Naive B cell (primary cell): Measurements from ENCODE around the gene ABCA9. TPM values are rescaled to one million over a fixed set of nuclear protein-coding genes. Genes with fewer than 3 reads are reported as not detected.

Source experiments
- ATAC-seq, 2 donors: fragments of 150-1000 bp; cut with Tn5 transposase; 2 replicates each; pipeline ENCODE4 v1.10.0; 2021; ENCODE audit warnings: low read depth in 2 of 2, mild to moderate bottlenecking in 2 of 2, moderate library complexity in 2 of 2
- DNase-seq: peaks from one replicate; pipeline ENCODE4 v3.0.0; 2022
- H3K27ac Mint-ChIP-seq, 6 donors: one replicate each; pipeline ENCODE4 v1.8.0; 2020 to 2022; ENCODE audit warnings: mild to moderate bottlenecking in 6 of 6, mixed read lengths in 6 of 6, moderate library complexity in 5 of 6, inconsistent platforms in 2 of 6
- H3K27me3 Mint-ChIP-seq, 3 donors: one replicate each; pipeline ENCODE4 v1.8.0; 2021 to 2022; ENCODE audit warnings: mixed read lengths in 3 of 3, mild to moderate bottlenecking in 1 of 3
- H3K36me3 Mint-ChIP-seq, 2 donors: one replicate each; pipeline ENCODE4 v1.8.0; 2020 to 2022; ENCODE audit warnings: mixed read lengths in 2 of 2, inconsistent platforms in 1 of 2, mild to moderate bottlenecking in 1 of 2
- H3K4me1 Mint-ChIP-seq, 3 donors: one replicate each; pipeline ENCODE4 v1.8.0; 2020 to 2022; ENCODE audit warnings: mixed read lengths in 3 of 3, inconsistent platforms in 1 of 3, mild to moderate bottlenecking in 1 of 3, moderate library complexity in 1 of 3
- H3K4me3 Mint-ChIP-seq, 8 donors: one replicate each; pipeline ENCODE4 v1.8.0; 2020 to 2022; ENCODE audit warnings: mild to moderate bottlenecking in 8 of 8, mixed read lengths in 8 of 8, moderate library complexity in 8 of 8, inconsistent platforms in 2 of 8
- H3K9me3 Mint-ChIP-seq, 7 donors: one replicate each; pipeline ENCODE4 v1.8.0; 2020 to 2022; ENCODE audit warnings: mixed read lengths in 7 of 7, mild to moderate bottlenecking in 5 of 7, inconsistent platforms in 2 of 7, moderate library complexity in 1 of 7
- polyA plus RNA-seq, 6 donors: library from polyadenylated mRNA; unstranded; fragments of 300-500 nt; fragmentation: Illumina TruSeq; gene quantifications; one replicate each; pipeline ENCODE4 v1.2.3, GENCODE V29; 2021; ENCODE audit warnings: low read depth in 6 of 6

The ABCA9 gene, protein sequence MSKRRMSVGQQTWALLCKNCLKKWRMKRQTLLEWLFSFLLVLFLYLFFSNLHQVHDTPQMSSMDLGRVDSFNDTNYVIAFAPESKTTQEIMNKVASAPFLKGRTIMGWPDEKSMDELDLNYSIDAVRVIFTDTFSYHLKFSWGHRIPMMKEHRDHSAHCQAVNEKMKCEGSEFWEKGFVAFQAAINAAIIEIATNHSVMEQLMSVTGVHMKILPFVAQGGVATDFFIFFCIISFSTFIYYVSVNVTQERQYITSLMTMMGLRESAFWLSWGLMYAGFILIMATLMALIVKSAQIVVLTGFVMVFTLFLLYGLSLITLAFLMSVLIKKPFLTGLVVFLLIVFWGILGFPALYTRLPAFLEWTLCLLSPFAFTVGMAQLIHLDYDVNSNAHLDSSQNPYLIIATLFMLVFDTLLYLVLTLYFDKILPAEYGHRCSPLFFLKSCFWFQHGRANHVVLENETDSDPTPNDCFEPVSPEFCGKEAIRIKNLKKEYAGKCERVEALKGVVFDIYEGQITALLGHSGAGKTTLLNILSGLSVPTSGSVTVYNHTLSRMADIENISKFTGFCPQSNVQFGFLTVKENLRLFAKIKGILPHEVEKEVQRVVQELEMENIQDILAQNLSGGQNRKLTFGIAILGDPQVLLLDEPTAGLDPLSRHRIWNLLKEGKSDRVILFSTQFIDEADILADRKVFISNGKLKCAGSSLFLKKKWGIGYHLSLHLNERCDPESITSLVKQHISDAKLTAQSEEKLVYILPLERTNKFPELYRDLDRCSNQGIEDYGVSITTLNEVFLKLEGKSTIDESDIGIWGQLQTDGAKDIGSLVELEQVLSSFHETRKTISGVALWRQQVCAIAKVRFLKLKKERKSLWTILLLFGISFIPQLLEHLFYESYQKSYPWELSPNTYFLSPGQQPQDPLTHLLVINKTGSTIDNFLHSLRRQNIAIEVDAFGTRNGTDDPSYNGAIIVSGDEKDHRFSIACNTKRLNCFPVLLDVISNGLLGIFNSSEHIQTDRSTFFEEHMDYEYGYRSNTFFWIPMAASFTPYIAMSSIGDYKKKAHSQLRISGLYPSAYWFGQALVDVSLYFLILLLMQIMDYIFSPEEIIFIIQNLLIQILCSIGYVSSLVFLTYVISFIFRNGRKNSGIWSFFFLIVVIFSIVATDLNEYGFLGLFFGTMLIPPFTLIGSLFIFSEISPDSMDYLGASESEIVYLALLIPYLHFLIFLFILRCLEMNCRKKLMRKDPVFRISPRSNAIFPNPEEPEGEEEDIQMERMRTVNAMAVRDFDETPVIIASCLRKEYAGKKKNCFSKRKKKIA (N-terminal part only)
- not detected for polyA plus RNA-seq

- no peak for ATAC-seq
- no peak for DNase-seq
- H3K27ac Mint-ChIP-seq, result peak within 1 kb of the TSS in 2 of 6 donors; percentile 4 to 68
- peaks cover 0 to 5% of the 10 kb centered on the region in 2 donors for H3K36me3 Mint-ChIP-seq
- H3K4me3 Mint-ChIP-seq, result no peak within 1 kb of the TSS
- H3K4me1 Mint-ChIP-seq, result peaks cover 0 to 4% (median under 1%) of the 10 kb centered on the region in 3 donors
- H3K27me3 Mint-ChIP-seq, result no peaks in the 10 kb centered on the region
- peaks cover 7 to 18% (median 9%) of the 10 kb centered on the region in 7 donors for H3K9me3 Mint-ChIP-seq
These were observed at the start of gene ABCA9 for GRCh38 chr17:69060822-69061221. Gene ABCA9 (minus strand): TSS chr17:69060927. CDS start chr17:69051126, 9,801 bp downstream.

- H3K27ac Mint-ChIP-seq, result no peak overlapping the region
- ATAC-seq (no peak), DNase-seq (no peak)
- H3K36me3 Mint-ChIP-seq, result no peaks in the 10 kb centered on the region
- H3K27me3 Mint-ChIP-seq, result no peaks in the 10 kb centered on the region
- H3K4me1 Mint-ChIP-seq, result no peaks in the 10 kb centered on the region
- no peaks in the 10 kb centered on the region for H3K9me3 Mint-ChIP-seq
- H3K4me3 Mint-ChIP-seq, result no peak overlapping the region
These were observed 45.4 kb upstream of the ABCA9 start for GRCh38 chr17:69105907-69106730.

GRCh38 chr17:69103557-69104233, 43.0 kb upstream of the ABCA9 start:
- peak overlapping the region in 1 of 8 donors; percentile 63 for H3K4me3 Mint-ChIP-seq
- no peaks in the 10 kb centered on the region for H3K36me3 Mint-ChIP-seq

GRCh38 chr17:69098625-69099024, 37.9 kb upstream of the ABCA9 start:
- no peak for ATAC-seq
- no peak overlapping the region for H3K27ac Mint-ChIP-seq
- no peaks in the 10 kb centered on the region for H3K27me3 Mint-ChIP-seq
- no peak for DNase-seq
- no peaks in the 10 kb centered on the region for H3K36me3 Mint-ChIP-seq
- H3K9me3 Mint-ChIP-seq, result no peaks in the 10 kb centered on the region
- no peak overlapping the region for H3K4me3 Mint-ChIP-seq
- peaks cover under 1 to 10% (median 2%) of the 10 kb centered on the region in 3 donors for H3K4me1 Mint-ChIP-seq

More at GRCh38 chr17:69103557-69104233, 43.0 kb upstream of the ABCA9 start:
- no peaks in the 10 kb centered on the region for H3K9me3 Mint-ChIP-seq
- no peaks in the 10 kb centered on the region for H3K27me3 Mint-ChIP-seq
- DNase-seq (no peak), ATAC-seq (no peak)
- H3K4me1 Mint-ChIP-seq, result no peaks in the 10 kb centered on the region
- H3K27ac Mint-ChIP-seq, result peak overlapping the region in 1 of 6 donors; percentile 62

- no peaks in the 10 kb centered on the region for H3K27me3 Mint-ChIP-seq
- no peak for DNase-seq
- no peaks in the 10 kb centered on the region for H3K36me3 Mint-ChIP-seq
- H3K4me3 Mint-ChIP-seq, result no peak overlapping the region
- H3K27ac Mint-ChIP-seq, result no peak overlapping the region
- H3K9me3 Mint-ChIP-seq, result no peaks in the 10 kb centered on the region
- ATAC-seq, result no peak
- H3K4me1 Mint-ChIP-seq, result peaks cover 7 to 21% (median 9%) of the 10 kb centered on the region in 3 donors
These were observed 35.8 kb upstream of the ABCA9 start for GRCh38 chr17:69096541-69096940.

- DNase-seq, result no peak
- Mint-ChIP-seq H3K9me3 (no peaks in the 10 kb centered on the region), H3K27ac (no peak overlapping the region), H3K27me3 (no peaks in the 10 kb centered on the region), H3K4me1 (peaks cover 7 to 21% (median 9%) of the 10 kb centered on the region in 3 donors), H3K36me3 (no peaks in the 10 kb centered on the region), H3K4me3 (no peak overlapping the region)
- no peak for ATAC-seq
These were observed 33.3 kb upstream of the ABCA9 start for GRCh38 chr17:69093995-69094394.

- H3K27ac Mint-ChIP-seq, result peak overlapping the region in 4 of 6 donors; percentile 14 to 92 (median 52)
- peak; percentile 32 to 52 for ATAC-seq
- H3K4me3 Mint-ChIP-seq, result peak overlapping the region; percentile 16 to 90 (median 80)
- DNase-seq, result peak; percentile 19
- H3K27me3 Mint-ChIP-seq, result no peaks in the 10 kb centered on the region
- peaks cover 7 to 18% (median 9%) of the 10 kb centered on the region in 3 donors for H3K4me1 Mint-ChIP-seq
- H3K9me3 Mint-ChIP-seq, result peaks cover 0 to 3% (median 0%) of the 10 kb centered on the region in 7 donors
- no peaks in the 10 kb centered on the region for H3K36me3 Mint-ChIP-seq
These were observed 32.6 kb upstream of the ABCA9 start for GRCh38 chr17:69093279-69093789.

DNA sequence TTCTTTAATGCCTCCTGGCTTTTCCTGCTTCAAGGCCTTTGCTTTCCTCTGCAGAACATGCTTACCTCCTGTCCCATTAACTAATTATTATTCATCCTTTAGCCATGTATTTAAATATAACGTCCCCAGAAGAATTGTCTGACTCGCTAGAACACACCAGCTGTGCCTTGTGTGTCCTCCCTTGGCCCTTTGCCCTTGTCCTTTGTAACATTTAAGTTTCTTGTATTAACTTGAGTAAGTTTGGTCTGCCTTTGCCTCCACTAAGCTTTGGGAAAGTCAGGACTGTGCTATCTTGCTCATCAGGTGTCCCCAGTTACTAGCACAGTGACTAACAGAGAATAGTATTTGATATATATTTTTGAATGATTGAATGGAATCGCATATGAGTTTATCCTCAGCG, 29.6 kb upstream of the ABCA9 start:
- Mint-ChIP-seq H3K9me3 (peaks cover 0 to 3% (median 0%) of the 10 kb centered on the region in 7 donors), H3K36me3 (no peaks in the 10 kb centered on the region), H3K4me3 (no peak overlapping the region), H3K27ac (peak overlapping the region in 1 of 6 donors; percentile 45), H3K27me3 (no peaks in the 10 kb centered on the region), H3K4me1 (peaks cover 7 to 12% (median 9%) of the 10 kb centered on the region in 3 donors)
- DNase-seq (no peak), ATAC-seq (no peak)

DNA sequence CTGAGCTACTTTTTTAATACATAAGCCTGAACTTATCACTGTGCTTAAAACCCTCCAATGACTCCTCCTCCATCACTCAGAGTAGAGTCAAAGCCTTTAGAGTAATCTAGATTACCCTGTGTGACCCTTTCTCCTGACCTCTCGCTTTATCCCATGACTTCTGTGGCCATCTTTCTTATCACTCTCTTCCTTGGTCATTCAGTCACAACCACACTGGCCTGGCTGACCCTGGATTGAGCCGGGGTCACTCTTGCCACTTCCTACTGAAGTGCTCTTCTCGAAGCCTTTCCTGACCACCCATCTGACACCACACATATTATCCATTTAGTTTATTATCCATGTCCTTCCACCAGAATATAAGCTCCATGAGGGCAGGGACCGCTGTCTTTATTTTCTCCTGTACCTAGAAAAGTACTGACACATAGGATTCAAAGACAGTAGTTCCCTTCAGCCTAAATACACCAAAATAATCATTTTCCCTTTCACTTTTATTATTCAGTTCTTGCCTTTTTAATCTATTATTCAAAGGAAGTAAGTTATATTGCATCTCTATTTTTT, 28.0 kb upstream of the ABCA9 start:
- Mint-ChIP-seq H3K36me3 (no peaks in the 10 kb centered on the region), H3K4me1 (peaks cover 7 to 12% (median 8%) of the 10 kb centered on the region in 3 donors), H3K27me3 (no peaks in the 10 kb centered on the region), H3K27ac (no peak overlapping the region), H3K9me3 (peaks cover 0 to 3% (median 0%) of the 10 kb centered on the region in 7 donors), H3K4me3 (no peak overlapping the region)
- ATAC-seq (no peak), DNase-seq (no peak)

DNA sequence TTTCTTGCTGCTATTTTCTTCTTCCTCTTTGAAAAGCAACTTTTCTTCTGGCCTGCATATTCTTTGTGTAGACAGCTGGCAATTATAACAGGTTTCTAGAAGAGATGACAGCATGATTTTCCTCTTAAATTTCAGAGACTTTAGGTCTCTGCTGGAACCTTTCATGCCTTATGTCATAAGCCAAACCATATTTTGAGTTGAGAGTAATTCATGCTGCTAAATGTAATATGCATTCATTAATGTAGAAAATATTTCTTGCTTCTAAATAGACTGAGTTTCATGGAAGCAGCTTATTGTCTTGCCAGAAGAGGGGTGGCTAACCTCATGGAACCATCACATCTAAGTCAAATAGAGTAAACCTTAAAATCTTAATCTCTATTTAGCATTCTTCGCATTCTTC, 25.9 kb upstream of the ABCA9 start:
- H3K4me1 Mint-ChIP-seq, result no peaks in the 10 kb centered on the region
- ATAC-seq, result no peak
- H3K4me3 Mint-ChIP-seq, result no peak overlapping the region
- no peaks in the 10 kb centered on the region for H3K27me3 Mint-ChIP-seq
- peaks cover 0 to 8% of the 10 kb centered on the region in 2 donors for H3K36me3 Mint-ChIP-seq
- H3K9me3 Mint-ChIP-seq, result peaks cover 0 to 16% (median 5%) of the 10 kb centered on the region in 7 donors
- H3K27ac Mint-ChIP-seq, result no peak overlapping the region
- DNase-seq, result no peak

DNA sequence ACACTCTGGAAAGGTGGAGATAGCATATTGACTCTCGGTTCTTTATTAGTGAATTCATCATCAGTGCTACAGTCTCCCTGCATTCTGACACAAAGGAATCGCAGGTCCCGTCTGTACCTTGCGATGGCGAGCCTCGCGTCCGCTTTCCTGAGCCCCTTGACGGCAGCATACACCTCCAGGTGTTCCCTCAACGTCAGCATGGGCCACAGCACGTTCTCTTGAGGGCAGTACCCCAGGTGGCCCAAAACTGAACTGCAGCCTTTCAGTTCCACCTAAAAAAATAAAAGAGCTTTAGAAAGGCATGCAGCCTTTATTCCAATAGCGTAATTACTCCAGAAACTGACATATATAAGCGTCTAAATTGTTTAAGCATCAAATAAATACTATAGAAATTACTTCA, 24.2 kb upstream of the ABCA9 start:
- H3K9me3 Mint-ChIP-seq, result peaks cover 0 to 16% (median 5%) of the 10 kb centered on the region in 7 donors
- no peaks in the 10 kb centered on the region for H3K4me1 Mint-ChIP-seq
- H3K27me3 Mint-ChIP-seq, result no peaks in the 10 kb centered on the region
- H3K36me3 Mint-ChIP-seq, result peaks cover 0 to 8% of the 10 kb centered on the region in 2 donors
- ATAC-seq (no peak), DNase-seq (no peak)
- no peak overlapping the region for H3K4me3 Mint-ChIP-seq
- peak overlapping the region in 1 of 6 donors; percentile 40 for H3K27ac Mint-ChIP-seq
